CD4-positive, alpha-beta memory T cell (primary cell): ENCODE results near the gene PHLDB1. TPM values are rescaled to one million over a fixed set of nuclear protein-coding genes. Genes with fewer than 3 reads are reported as not detected.
"Not testable (repeated sequence)": the region's sequence is repeated elsewhere in the genome, so short reads cannot be mapped to it uniquely, and the experiment has no call there.

Experiments used
- CTCF ChIA-PET: fragments of 350-600 bp; sonication (Branson Sonifier 250); formaldehyde crosslinking; loops from one replicate; lab custom pipeline; 2021; ENCODE audit warnings: inconsistent platforms; ENCODE audit not compliant: partially characterized antibody; lab: Charles Lee
- POLR2A ChIA-PET: fragments of 350-600 bp; sonication (Branson Sonifier 250); formaldehyde crosslinking; loops from one replicate; lab custom pipeline; 2021; ENCODE audit not compliant: partially characterized antibody; lab: Charles Lee
- DNase-seq, 5 donors: peaks; one replicate each; pipeline versions ENCODE4 v3.0.0 to v3.0.0-alpha.2; 2020 to 2022; ENCODE audit warnings: mixed read lengths in 1 of 5
- H3K27ac ChIP-seq: one replicate; pipeline ENCODE4 v1.7.0; 2013; ENCODE audit warnings: low read depth, low read length
- H3K27me3 ChIP-seq: 2 replicates; pipeline ENCODE4 v1.7.0; 2013; ENCODE audit warnings: mild to moderate bottlenecking, low read length, moderate library complexity; ENCODE audit not compliant: insufficient read depth
- H3K36me3 ChIP-seq: 2 replicates; pipeline ENCODE4 v1.7.0; 2013; ENCODE audit warnings: mild to moderate bottlenecking, low read length, moderate library complexity; ENCODE audit not compliant: insufficient read depth
- H3K4me1 ChIP-seq: 2 replicates; pipeline ENCODE4 v1.7.0; 2013; ENCODE audit warnings: mild to moderate bottlenecking, low read length, moderate library complexity; ENCODE audit not compliant: insufficient read depth
- H3K4me3 ChIP-seq, 2 donors: one replicate each; pipeline ENCODE4 v1.7.0; 2013; ENCODE audit warnings: low read length in 2 of 2, mild to moderate bottlenecking in 1 of 2
- H3K9me3 ChIP-seq, 2 donors: one replicate each; pipeline ENCODE4 v1.7.0; 2013; ENCODE audit warnings: low read length in 2 of 2, control low read depth in 1 of 2; ENCODE audit not compliant: control insufficient read depth in 1 of 2
- H3K27ac Mint-ChIP-seq, 7 donors: one replicate each; pipeline ENCODE4 v1.8.0; 2020 to 2021; ENCODE audit warnings: mixed read lengths in 7 of 7, mild to moderate bottlenecking in 6 of 7, inconsistent platforms in 3 of 7, moderate library complexity in 3 of 7
- H3K27me3 Mint-ChIP-seq, 2 donors: one replicate each; pipeline ENCODE4 v1.8.0; 2020 to 2021; ENCODE audit warnings: mixed read lengths in 2 of 2
- H3K36me3 Mint-ChIP-seq, 2 donors: one replicate each; pipeline ENCODE4 v1.8.0; 2020 to 2021; ENCODE audit warnings: mixed read lengths in 2 of 2, inconsistent platforms in 1 of 2, mild to moderate bottlenecking in 1 of 2
- H3K4me1 Mint-ChIP-seq, 4 donors: one replicate each; pipeline ENCODE4 v1.8.0; 2020 to 2021; ENCODE audit warnings: mixed read lengths in 4 of 4, mild to moderate bottlenecking in 1 of 4
- H3K4me3 Mint-ChIP-seq, 8 donors: one replicate each; pipeline ENCODE4 v1.8.0; 2020 to 2021; ENCODE audit warnings: mixed read lengths in 8 of 8, mild to moderate bottlenecking in 7 of 8, moderate library complexity in 6 of 8, inconsistent platforms in 3 of 8
- H3K9me3 Mint-ChIP-seq, 8 donors: one replicate each; pipeline ENCODE4 v1.8.0; 2020 to 2021; ENCODE audit warnings: mixed read lengths in 8 of 8, mild to moderate bottlenecking in 5 of 8, inconsistent platforms in 3 of 8, moderate library complexity in 1 of 8
- intact Hi-C: fragments of 100-400 bp; cut with micrococcal nuclease; formaldehyde crosslinking; loops from one replicate; pipeline ENCODE4 v1.15.1; 2023
- polyA plus RNA-seq, 2 donors: library from polyadenylated mRNA; unstranded; fragments of 300-500 nt; fragmentation: Illumina TruSeq; gene quantifications; one replicate each; pipeline ENCODE4 v1.2.3, GENCODE V29; 2021
- total RNA-seq, 2 experiments: library from RNA; stranded (reverse); gene quantifications; one replicate each; pipeline ENCODE4 v1.2.3, GENCODE V29; 2021

The PHLDB1 gene
- total and polyA plus RNA-seq, 4 experiments from 2014 or later = 0.34 to 3.9 (median 2.1) TPM

DNA sequence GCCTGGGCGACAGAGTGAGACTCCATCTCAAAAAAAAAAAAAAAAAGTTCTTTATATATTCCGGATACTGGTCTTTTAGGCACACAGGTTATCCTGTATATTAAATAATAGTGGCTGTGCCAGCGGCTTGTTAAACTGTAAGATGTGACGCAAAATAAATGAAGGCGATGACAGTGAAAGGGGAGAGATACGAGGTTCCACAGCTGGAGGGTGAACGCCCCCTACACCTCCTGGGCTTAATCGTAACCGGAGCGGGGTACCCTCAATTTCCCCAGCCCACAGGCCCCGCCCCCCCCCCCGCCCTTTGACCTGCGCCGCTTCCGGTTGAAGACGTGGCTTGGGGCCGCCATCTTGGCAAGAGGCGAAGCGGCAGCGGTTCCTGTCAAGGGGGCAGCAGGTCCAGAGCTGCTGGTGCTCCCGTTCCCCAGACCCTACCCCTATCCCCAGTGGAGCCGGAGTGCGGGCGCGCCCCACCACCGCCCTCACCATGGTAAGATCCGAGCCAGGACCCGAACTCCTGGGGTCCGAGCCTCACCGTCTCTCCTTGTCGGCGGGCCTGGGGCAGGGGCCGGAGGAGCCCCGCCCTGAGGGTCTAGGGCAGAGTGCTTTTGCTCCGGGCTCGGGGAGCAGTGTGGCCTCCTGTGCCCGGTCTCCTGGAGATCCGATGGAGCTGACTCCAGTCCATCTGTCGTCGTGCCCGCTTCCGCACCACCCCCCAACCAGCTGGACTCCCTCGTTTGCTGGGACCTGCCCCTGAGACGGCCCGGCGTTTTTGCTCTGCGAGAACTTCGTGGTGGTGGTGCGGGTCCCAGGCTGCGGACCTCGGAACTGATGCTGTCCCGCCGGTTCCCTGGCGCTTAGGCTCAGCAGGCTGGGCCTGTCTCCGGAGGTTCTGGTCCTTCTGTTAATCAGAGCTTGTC is 35.1 kb upstream of the PHLDB1 start, which contains the start of gene ARCN1:
TSS of gene ARCN1 (plus strand) at position 349 of the 920 bp plus-strand sequence. CDS start at position 488, 139 bp downstream.
- H3K27me3 Mint-ChIP-seq = no peaks in the 10 kb centered on the region
- Histone ChIP-seq H3K4me1 (peaks cover 50% of the 10 kb centered on the region), H3K27me3 (no peaks in the 10 kb centered on the region), H3K4me3 (peak within 1 kb of the TSS; percentile 79 to 93), H3K9me3 (no peaks in the 10 kb centered on the region), H3K36me3 (peaks cover 1% of the 10 kb centered on the region), H3K27ac (peak within 1 kb of the TSS; percentile 100)
- intact Hi-C loops = loop anchor here (2.0 to 5.0 kb wide), 3 partner anchors 36 to 170 kb away; partner anchors contain the start of genes ATP5MG and KMT2A
- ChIA-PET POLR2A (interaction anchor here (0.7 to 2.3 kb wide), 24 partner anchors 9 to 1308 kb away, joined by 3 to 12 read pairs (median 4); partner anchors contain the start of genes CD3D, DDX6, JAML and KMT2A), CTCF (interaction anchor here (1.0 kb wide), 3 partner anchors 23 to 219 kb away, joined by 3 to 4 read pairs (median 4); partner anchors contain the start of gene DDX6)
- H3K4me3 Mint-ChIP-seq = peak within 1 kb of the TSS; percentile 92 to 99 (median 98)
- peaks cover under 1 to 29% of the 10 kb centered on the region in 2 donors for H3K36me3 Mint-ChIP-seq
- no peaks in the 10 kb centered on the region for H3K9me3 Mint-ChIP-seq
- H3K27ac Mint-ChIP-seq = peak within 1 kb of the TSS; percentile 94 to 99 (median 98)
- H3K4me1 Mint-ChIP-seq = peaks cover 32 to 54% (median 44%) of the 10 kb centered on the region in 4 donors
- DNase-seq = peak; percentile 79 to 87 (median 81)

DNA sequence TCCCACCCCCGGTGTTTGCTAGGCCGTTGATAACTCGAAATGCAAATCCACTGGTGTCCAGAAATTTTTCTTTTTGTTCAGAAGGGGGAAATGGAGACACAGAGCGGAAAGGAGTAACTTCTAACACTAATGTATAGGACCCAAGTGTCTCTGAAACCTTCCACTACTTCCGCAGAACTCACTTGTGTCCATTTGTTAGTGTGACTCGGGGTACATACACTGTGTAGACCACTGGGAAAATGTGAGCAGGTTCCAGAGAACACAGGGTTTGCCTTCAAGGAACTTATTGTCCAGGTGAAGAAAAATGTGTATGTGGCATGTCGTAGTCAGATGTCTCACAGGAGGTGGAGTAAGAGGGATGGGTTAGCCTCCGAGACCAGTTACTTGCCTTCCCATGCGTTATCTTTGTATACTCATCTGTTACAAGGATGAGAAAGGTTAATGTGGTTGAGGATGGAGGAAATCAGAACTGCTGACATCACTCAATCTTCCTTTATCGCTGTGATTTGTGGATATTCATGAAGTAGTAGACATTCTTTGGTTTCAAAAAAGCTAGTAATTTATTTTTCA is 34.3 kb upstream of the PHLDB1 start:
- POLR2A ChIA-PET = interaction anchor here (0.7 to 2.3 kb wide), 19 partner anchors 8 to 424 kb away, joined by 3 to 12 read pairs (median 3); partner anchors contain the start of genes CD3D, DDX6, JAML and KMT2A
- Mint-ChIP-seq H3K27ac (peak overlapping the region; percentile 94 to 99 (median 98)), H3K4me1 (peaks cover 37 to 59% (median 48%) of the 10 kb centered on the region in 4 donors), H3K36me3 (peaks cover 4 to 32% of the 10 kb centered on the region in 2 donors), H3K27me3 (no peaks in the 10 kb centered on the region), H3K9me3 (no peaks in the 10 kb centered on the region), H3K4me3 (peak overlapping the region; percentile 92 to 99 (median 98))
- H3K4me1 ChIP-seq = peaks cover 55% of the 10 kb centered on the region
- peaks cover 5% of the 10 kb centered on the region for H3K36me3 ChIP-seq
- intact Hi-C loops = loop anchor here (2.0 to 5.0 kb wide), 3 partner anchors 36 to 171 kb away; partner anchors contain the start of genes ATP5MG and KMT2A
- peak overlapping the region; percentile 79 to 93 for H3K4me3 ChIP-seq
- CTCF ChIA-PET = interaction anchor here (1.0 to 1.1 kb wide), 3 partner anchors 20 to 36 kb away, joined by 4 read pairs; no protein-coding TSS in a partner anchor
- peak; percentile 49 to 78 (median 50) for DNase-seq
- H3K27ac ChIP-seq = peak overlapping the region; percentile 100
- H3K9me3 ChIP-seq = no peaks in the 10 kb centered on the region
- H3K27me3 ChIP-seq = no peaks in the 10 kb centered on the region

- peaks cover 64% of the 10 kb centered on the region for H3K4me1 ChIP-seq
- peaks cover 4 to 36% of the 10 kb centered on the region in 2 donors for H3K36me3 Mint-ChIP-seq
- DNase-seq = no peak
- peaks cover 44 to 70% (median 57%) of the 10 kb centered on the region in 4 donors for H3K4me1 Mint-ChIP-seq
- no peaks in the 10 kb centered on the region for H3K27me3 Mint-ChIP-seq
- H3K4me3 Mint-ChIP-seq = peak overlapping the region; percentile 48 to 97 (median 73)
- CTCF ChIA-PET = interaction anchor here (1.1 kb wide), 1 partner anchor 9 kb away, joined by 3 read pairs; no protein-coding TSS in a partner anchor
- POLR2A ChIA-PET = no interaction called here
- no peak overlapping the region for H3K4me3 ChIP-seq
- H3K27ac ChIP-seq = peak overlapping the region; percentile 16
- peak overlapping the region in 4 of 7 donors; percentile 31 to 78 (median 54) for H3K27ac Mint-ChIP-seq
- H3K9me3 ChIP-seq = no peaks in the 10 kb centered on the region
- peaks cover 5% of the 10 kb centered on the region for H3K36me3 ChIP-seq
- H3K9me3 Mint-ChIP-seq = no peaks in the 10 kb centered on the region
- no peaks in the 10 kb centered on the region for H3K27me3 ChIP-seq
- intact Hi-C loops = loop anchor here (1.0 to 5.0 kb wide), 3 partner anchors 8 to 172 kb away; partner anchors contain the start of genes ATP5MG and KMT2A
These were observed 32.8 kb upstream of the PHLDB1 start for GRCh38 chr11:118574636-118575035.

DNA sequence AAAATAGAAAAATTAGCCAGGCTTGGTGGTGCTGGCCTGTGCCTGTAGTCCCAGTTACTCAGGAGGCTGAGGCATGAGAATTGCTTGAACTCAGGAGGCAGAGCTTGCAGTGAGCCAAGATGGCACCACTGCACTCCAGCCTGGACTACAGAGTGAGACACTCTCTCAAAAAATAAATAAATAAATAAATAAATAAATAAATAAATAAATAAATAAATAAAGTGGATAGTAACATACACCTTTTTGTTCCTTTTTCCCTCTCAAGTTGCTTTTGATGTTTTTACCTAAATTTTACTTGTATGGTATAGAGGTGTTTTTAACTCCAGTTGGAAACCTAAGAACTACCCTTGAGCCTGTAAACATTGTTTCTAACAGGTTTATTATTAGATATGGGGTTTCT is 29.4 kb upstream of the PHLDB1 start:
- Histone ChIP-seq H3K36me3 (peaks cover 24% of the 10 kb centered on the region), H3K4me1 (peaks cover 56% of the 10 kb centered on the region)
- H3K27ac ChIP-seq, intact Hi-C loops, H3K27me3 Mint-ChIP-seq, H3K4me3 ChIP-seq, POLR2A ChIA-PET, H3K9me3 Mint-ChIP-seq, H3K9me3 ChIP-seq, H3K4me3 Mint-ChIP-seq, DNase-seq, H3K27me3 ChIP-seq: not testable (repeated sequence)
- H3K27ac Mint-ChIP-seq = peak overlapping the region in 3 of 7 donors; percentile 2 to 35 (median 25)
- peaks cover 42 to 66% (median 51%) of the 10 kb centered on the region in 4 donors for H3K4me1 Mint-ChIP-seq
- CTCF ChIA-PET = interaction anchor here (1.1 kb wide), 2 partner anchors 14 to 34 kb away, joined by 3 read pairs; no protein-coding TSS in a partner anchor
- peaks cover 9 to 45% of the 10 kb centered on the region in 2 donors for H3K36me3 Mint-ChIP-seq

GRCh38 chr11:118581057-118581456 is 26.4 kb upstream of the PHLDB1 start:
- peak overlapping the region in 1 of 7 donors; percentile 18 for H3K27ac Mint-ChIP-seq
- no peaks in the 10 kb centered on the region for H3K27me3 ChIP-seq

GRCh38 chr11:118587952-118588351 is 19.5 kb upstream of the PHLDB1 start:
- Mint-ChIP-seq H3K27ac (peak overlapping the region in 2 of 7 donors; percentile 25 to 50), H3K4me3 (peak overlapping the region in 1 of 8 donors; percentile 11), H3K36me3 (peaks cover 33 to 73% of the 10 kb centered on the region in 2 donors), H3K9me3 (no peaks in the 10 kb centered on the region), H3K27me3 (no peaks in the 10 kb centered on the region), H3K4me1 (peaks cover 0 to 3% (median 3%) of the 10 kb centered on the region in 4 donors)
- Histone ChIP-seq H3K27ac (no peak overlapping the region), H3K36me3 (peaks cover 80% of the 10 kb centered on the region), H3K4me1 (no peaks in the 10 kb centered on the region), H3K9me3 (no peaks in the 10 kb centered on the region), H3K27me3 (no peaks in the 10 kb centered on the region), H3K4me3 (no peak overlapping the region)
- CTCF ChIA-PET = interaction anchor here (1.3 to 1.5 kb wide), 2 partner anchors 21 to 409 kb away, joined by 3 read pairs; no protein-coding TSS in a partner anchor
- POLR2A ChIA-PET = no interaction called here
- DNase-seq = no peak
- intact Hi-C loops = no loop called here

More at GRCh38 chr11:118581057-118581456, 26.4 kb upstream of the PHLDB1 start:
- H3K36me3 ChIP-seq = peaks cover 49% of the 10 kb centered on the region
- DNase-seq = no peak
- Mint-ChIP-seq H3K9me3 (no peaks in the 10 kb centered on the region), H3K27me3 (no peaks in the 10 kb centered on the region), H3K4me3 (no peak overlapping the region), H3K4me1 (peaks cover 23 to 38% (median 30%) of the 10 kb centered on the region in 4 donors), H3K36me3 (peaks cover 31 to 51% of the 10 kb centered on the region in 2 donors)
- intact Hi-C loops = no loop called here
- H3K9me3 ChIP-seq = no peaks in the 10 kb centered on the region
- H3K4me1 ChIP-seq = peaks cover 26% of the 10 kb centered on the region
- no peak overlapping the region for H3K4me3 ChIP-seq
- H3K27ac ChIP-seq = no peak overlapping the region
- POLR2A ChIA-PET = interaction anchor here (0.8 kb wide), 1 partner anchor 8 kb away, joined by 3 read pairs; no protein-coding TSS in a partner anchor
- CTCF ChIA-PET = no interaction called here
